Ovary (tissue), 9 donors: ENCODE results near the gene CDK19. TPM values are rescaled to one million over a fixed set of nuclear protein-coding genes. Genes with fewer than 3 reads are reported as not detected.

Source experiments
- DNase-seq, 5 donors: peaks; one replicate each; pipeline ENCODE4 v3.0.0-alpha.2; 2019 to 2020
- H3K27ac ChIP-seq, 2 donors: fragments of 200-600 bp; one replicate each; pipeline versions ENCODE4 v1.5.1 to v1.8.0; 2019 to 2022
- H3K27me3 ChIP-seq: fragments of 200-600 bp; one replicate; pipeline ENCODE4 v1.8.0; 2022
- H3K36me3 ChIP-seq: fragments of 200-600 bp; sonication (generic); one replicate; pipeline ENCODE4 v1.5.1; 2019
- H3K4me1 ChIP-seq: one replicate; pipeline ENCODE4 v1.8.1; 2013; ENCODE audit warnings: mild to moderate bottlenecking, moderate library complexity; ENCODE audit not compliant: insufficient read depth
- H3K4me3 ChIP-seq: fragments of 200-600 bp; sonication (generic); one replicate; pipeline ENCODE4 v1.5.1; 2017
- H3K9me3 ChIP-seq, 2 donors: fragments of 200-600 bp in 1 of 2; sonication (generic) in 1 of 2; one replicate each; pipeline versions ENCODE4 v1.5.1 to v1.8.1; 2013 to 2019; ENCODE audit warnings: mild to moderate bottlenecking in 1 of 2, moderate library complexity in 1 of 2
- CTCF ChIP-seq, 3 donors: fragments of 450-650 bp in 2 of 3; fragments of 200-600 bp in 1 of 3; IDR thresholded peaks; one replicate each; pipeline versions ENCODE4 v1.5.1 to v1.8.0; 2016 to 2022; ENCODE audit warnings: antibody characterized with exemption in 3 of 3, mild to moderate bottlenecking in 1 of 3
- EP300 ChIP-seq: sonication (generic); formaldehyde crosslinking; IDR thresholded peaks from one replicate; pipeline ENCODE4 v1.6.1; 2017; ENCODE audit warnings: antibody characterized with exemption
- POLR2A ChIP-seq: fragments of 450-650 bp; IDR thresholded peaks from one replicate; pipeline ENCODE4 v1.6.1; 2017; ENCODE audit warnings: antibody characterized with exemption, mild to moderate bottlenecking, moderate library complexity
- WGBS, 3 donors: extraction: QIAGEN DNeasy Blood & Tissue Kit in 1 of 3; methylation state at CpG; one replicate each; pipeline versions ENCODE4 v1.1.5 to v1.1.7; 2013 to 2017; 5-methylcytosine and 5-hydroxymethylcytosine counted together
- intact Hi-C, 4 donors: fragments of 100-400 bp; cut with DNase I; formaldehyde crosslinking; loops; one replicate each; pipeline versions ENCODE4 v1.11.0 to v1.15.1; 2022 to 2023
- polyA plus RNA-seq, 2 donors: library from polyadenylated mRNA; stranded (reverse); fragments of 200-250 nt in 1 of 2; fragments of 350-450 nt in 1 of 2; fragmentation: Illumina TruSeq in 1 of 2; extraction: RNeasy Lipid Tissue Mini Kit (QIAGEN cat#74804) in 1 of 2; gene quantifications; one replicate each; pipeline ENCODE4 v1.2.3, GENCODE V29; 2013 to 2014
- total RNA-seq, 7 donors: library from RNA; depleted of rRNA in 2 of 7; stranded (reverse); fragments of >200 nt in 2 of 7; fragmentation: NEBNext Ultra II Directional in 3 of 7; extraction: Animal tissue kit (Norgen Biotek cat#: 25700) in 3 of 7; gene quantifications; one replicate each; pipeline versions ENCODE4 v1.1.0 to v1.2.4, GENCODE V29; 2016 to 2023
- donor health status: DM: no; HTN: no; CAD: no; lungs with moderate emphysema.
- donor health status: DM: no; HTN: no; CAD: no.
- donor health status: Bipolar disorder and iron deficiency.
- donor health status: DM: yes; HTN: yes; CAD: no.
- donor health status: DM: no; HTN: no; CAD: no.
- donor health status: DM: yes; HTN: yes; CAD: no.

The CDK19 gene
- total and polyA plus RNA-seq, 9 donors = 9.8 to 20.8 (median 16.7) TPM

GRCh38 chr6:110800196-110800838 lies 15.0 kb downstream of the CDK19 start:
- Histone ChIP-seq H3K4me1 (no peaks in the 10 kb centered on the region), H3K27ac (no peak overlapping the region), H3K9me3 (no peaks in the 10 kb centered on the region), H3K27me3 (no peaks in the 10 kb centered on the region), H3K4me3 (no peak overlapping the region), H3K36me3 (no peaks in the 10 kb centered on the region)
- intact Hi-C loops = no loop called here
- WGBS, 3 donors = 84 to 88% (median 87%) methylated on average over 5 of the region's 5 CpGs
- no peak for TF ChIP-seq POLR2A
- TF ChIP-seq EP300 = no peak
- no peak for TF ChIP-seq CTCF (IDR thresholded peaks at IDR 0.05)
- no peak for DNase-seq

GRCh38 chr6:110799655-110800054 lies 15.6 kb downstream of the CDK19 start:
- H3K9me3 ChIP-seq = no peaks in the 10 kb centered on the region
- no peak for DNase-seq
- WGBS, 3 donors = 56 to 74% (median 70%) methylated on average over 5 of the region's 5 CpGs
- H3K27me3 ChIP-seq = no peaks in the 10 kb centered on the region
- TF ChIP-seq EP300 (no peak), CTCF (IDR thresholded peaks at IDR 0.05) (no peak), POLR2A (no peak)
- no peaks in the 10 kb centered on the region for H3K36me3 ChIP-seq
- no peaks in the 10 kb centered on the region for H3K4me1 ChIP-seq
- intact Hi-C loops = no loop called here
- no peak overlapping the region for H3K4me3 ChIP-seq
- H3K27ac ChIP-seq = no peak overlapping the region

- Histone ChIP-seq H3K27ac (no peak overlapping the region), H3K4me3 (no peak overlapping the region), H3K9me3 (no peaks in the 10 kb centered on the region), H3K36me3 (no peaks in the 10 kb centered on the region), H3K27me3 (no peaks in the 10 kb centered on the region), H3K4me1 (no peaks in the 10 kb centered on the region)
- DNase-seq = no peak
- no peak for TF ChIP-seq EP300
- no peak for TF ChIP-seq POLR2A
- TF ChIP-seq CTCF (IDR thresholded peaks at IDR 0.05) = no peak
- 82 to 95% (median 89%) methylated on average over 2 of the region's 2 CpGs for WGBS, 3 donors
- intact Hi-C loops = no loop called here
These were observed 16.1 kb downstream of the CDK19 start for GRCh38 chr6:110799189-110799588.

- H3K36me3 ChIP-seq = no peaks in the 10 kb centered on the region
- no peak for DNase-seq
- TF ChIP-seq POLR2A = no peak
- no peak for TF ChIP-seq EP300
- no peak for TF ChIP-seq CTCF (IDR thresholded peaks at IDR 0.05)
- H3K27me3 ChIP-seq = no peaks in the 10 kb centered on the region
- no peak overlapping the region for H3K4me3 ChIP-seq
- no peak overlapping the region for H3K27ac ChIP-seq
- no peaks in the 10 kb centered on the region for H3K9me3 ChIP-seq
- WGBS, 3 donors = 55 to 80% (median 72%) methylated on average over 1 of the region's 1 CpG
- intact Hi-C loops = no loop called here
- no peaks in the 10 kb centered on the region for H3K4me1 ChIP-seq
These were observed 20.0 kb downstream of the CDK19 start for GRCh38 chr6:110795271-110795670.
